HG02852 (cell line): ENCODE data around the gene MDH1.
"Not testable (repeated sequence)": the region's sequence is repeated elsewhere in the genome, so short reads cannot be mapped to it uniquely, and the experiment has no call there.

Source experiments
- ATAC-seq: cut with Tn5 transposase; IDR thresholded peaks from one replicate; pipeline ENCODE4 v1.9.1; 2021; ENCODE audit warnings: mild to moderate bottlenecking, moderate library complexity; ENCODE audit not compliant: unreplicated experiment

The MDH1 gene

GRCh38 chr2:63588385-63589147 lies at the start of gene MDH1, which contains the start of gene WDPCP:
Gene MDH1 (plus strand): TSS chr2:63588963. CDS start chr2:63589044, 81 bp downstream.
Gene WDPCP (minus strand): TSS chr2:63588477. CDS start chr2:63588271, 206 bp downstream.
- ATAC-seq, result peak; percentile 83

- ATAC-seq, result no peak
Measured at GRCh38 chr2:63539416-63540162, 49.2 kb upstream of the MDH1 start.

GRCh38 chr2:63544017-63544627 lies 44.6 kb upstream of the MDH1 start:
- no peak for ATAC-seq

DNA sequence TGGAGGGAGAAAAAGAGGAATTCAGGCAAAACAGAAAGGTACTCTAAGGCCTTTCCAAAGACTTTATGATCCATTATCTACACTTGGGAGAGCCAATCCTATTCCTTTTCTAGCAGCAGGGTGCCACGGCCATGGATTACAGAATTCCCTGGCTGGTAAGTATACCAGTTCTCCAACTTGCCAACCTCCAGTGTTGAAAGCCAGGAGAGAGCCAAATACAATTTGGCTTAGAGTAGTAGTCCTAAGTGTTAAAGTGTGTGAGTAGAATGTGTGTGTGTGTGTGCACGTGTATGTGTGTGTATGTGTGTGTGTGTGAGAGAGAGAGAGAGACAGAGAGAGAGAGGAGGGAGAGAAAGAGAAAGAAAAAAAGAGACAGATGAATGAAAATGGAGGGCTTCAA lies 43.7 kb upstream of the MDH1 start:
- no peak for ATAC-seq

DNA sequence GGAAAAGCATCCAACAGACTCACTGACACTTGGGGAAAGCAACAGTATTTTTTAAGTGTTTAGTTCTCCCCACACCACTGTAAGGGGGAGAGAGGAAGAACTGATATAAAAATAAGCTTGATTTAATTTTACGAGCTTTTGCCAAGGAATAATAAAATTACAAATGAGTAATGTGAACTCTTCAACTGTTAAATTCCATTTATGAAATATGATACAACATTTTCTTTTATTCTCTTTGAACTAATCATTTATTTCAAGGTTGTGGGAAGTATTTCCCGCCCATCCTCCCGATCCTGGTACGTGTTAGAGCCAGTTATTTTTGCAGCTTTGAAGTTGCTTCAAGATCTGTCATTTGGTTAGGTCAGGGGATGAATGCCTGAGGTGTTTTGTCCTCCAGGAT lies 35.7 kb upstream of the MDH1 start:
- no peak for ATAC-seq

DNA sequence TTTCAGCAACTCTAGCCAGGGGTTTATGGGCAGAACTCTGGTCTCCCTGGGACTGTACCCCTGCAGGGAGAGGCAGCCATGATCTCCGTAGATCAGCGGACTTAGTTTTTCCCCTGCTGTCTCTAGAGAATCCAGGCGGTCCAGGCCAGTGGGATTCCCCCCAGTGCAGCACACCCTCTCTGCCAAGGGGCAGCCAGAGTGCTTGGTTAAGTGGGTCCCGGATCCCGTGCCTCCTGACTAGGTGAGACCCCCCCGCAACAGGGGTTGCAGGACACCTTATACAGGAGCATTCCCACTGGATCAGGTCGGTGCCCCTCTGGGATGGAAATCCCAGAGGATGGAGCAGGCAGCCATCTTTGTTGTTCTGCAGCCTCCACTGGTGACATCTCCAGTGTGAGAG lies 33.5 kb upstream of the MDH1 start:
- ATAC-seq, result no peak

GRCh38 chr2:63555931-63556330 lies 32.8 kb upstream of the MDH1 start:
- no peak for ATAC-seq

GRCh38 chr2:63557819-63558218 lies 30.9 kb upstream of the MDH1 start:
- ATAC-seq, result not testable (repeated sequence)

- ATAC-seq, result not testable (repeated sequence)
Measured at GRCh38 chr2:63558922-63559321, 29.8 kb upstream of the MDH1 start.

GRCh38 chr2:63562751-63563150 lies 26.0 kb upstream of the MDH1 start:
- no peak for ATAC-seq

DNA sequence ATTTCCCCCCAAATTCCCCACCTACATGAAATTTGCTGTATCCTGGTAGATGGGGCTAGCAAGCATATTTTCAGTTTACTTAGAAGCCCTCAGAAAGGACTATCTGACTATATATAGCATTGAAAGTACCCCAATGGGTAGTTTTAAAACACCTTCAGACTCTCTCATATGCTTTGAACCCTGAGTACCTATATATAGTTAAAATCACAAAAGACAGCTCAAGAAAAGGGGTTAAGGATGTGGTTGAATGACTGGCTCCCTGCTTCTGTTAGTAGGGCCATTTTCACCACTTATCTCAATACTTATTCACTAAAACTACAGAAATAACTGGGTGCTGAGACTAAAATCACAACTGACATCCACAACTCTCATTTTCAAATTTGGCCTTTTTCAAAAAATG lies 19.0 kb upstream of the MDH1 start:
- ATAC-seq, result peak; percentile 95

DNA sequence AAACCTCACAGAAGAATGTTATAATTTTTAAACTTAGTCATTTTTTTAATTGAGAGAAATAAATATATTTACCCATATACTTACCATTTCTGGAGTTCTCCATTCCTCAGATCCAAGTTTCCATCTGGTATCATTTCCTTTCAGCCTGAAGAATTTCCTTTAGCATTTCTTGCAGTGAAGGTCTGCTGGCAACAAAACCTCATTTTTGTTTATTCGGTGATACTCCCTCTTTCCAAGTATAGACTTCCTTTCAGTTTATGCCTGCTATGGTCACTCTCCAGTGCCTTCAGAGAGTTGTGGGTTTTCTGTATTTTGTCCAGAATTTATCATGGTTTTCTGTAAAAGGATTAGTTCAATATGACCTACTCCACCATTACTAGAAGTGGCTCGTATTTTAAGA lies 17.5 kb upstream of the MDH1 start:
- ATAC-seq, result no peak

DNA sequence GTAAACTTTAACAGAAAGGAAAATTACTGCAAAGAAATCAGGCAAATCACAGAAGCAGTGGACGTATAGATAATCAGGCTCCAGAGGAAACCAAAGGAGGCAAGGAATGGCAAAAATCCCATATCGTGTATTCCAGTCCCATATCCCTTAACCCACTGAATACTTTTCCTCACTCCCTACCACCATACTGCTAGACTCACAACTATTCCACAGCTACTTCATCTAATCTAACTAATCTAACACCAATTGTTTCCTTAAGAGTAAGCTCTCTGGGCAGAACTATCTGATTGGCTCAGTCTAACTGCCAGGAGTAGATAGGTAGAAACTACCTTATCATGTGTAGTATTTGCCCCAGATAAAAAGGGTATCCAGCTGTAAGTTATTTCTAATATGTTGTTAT lies 16.8 kb upstream of the MDH1 start:
- no peak for ATAC-seq

DNA sequence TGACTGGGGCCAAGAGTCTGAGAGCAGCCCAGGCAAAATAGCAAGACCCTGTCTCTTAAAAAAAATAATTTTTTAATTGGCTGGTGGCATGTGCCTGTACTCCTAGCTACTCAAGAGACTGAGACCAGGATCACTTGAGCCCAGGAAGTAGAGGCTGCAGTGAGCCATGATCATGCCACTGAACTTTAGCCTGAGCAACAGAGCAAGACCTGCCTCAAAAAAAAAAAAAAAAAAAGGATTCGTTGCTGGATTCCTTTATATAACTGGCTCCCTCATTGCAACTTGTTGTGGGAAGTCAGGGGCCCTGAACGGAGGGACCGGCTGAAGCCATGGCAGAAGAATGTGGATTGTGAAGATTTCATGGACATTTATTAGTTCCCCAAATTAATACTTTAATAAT lies 15.7 kb upstream of the MDH1 start:
- not testable (repeated sequence) for ATAC-seq

DNA sequence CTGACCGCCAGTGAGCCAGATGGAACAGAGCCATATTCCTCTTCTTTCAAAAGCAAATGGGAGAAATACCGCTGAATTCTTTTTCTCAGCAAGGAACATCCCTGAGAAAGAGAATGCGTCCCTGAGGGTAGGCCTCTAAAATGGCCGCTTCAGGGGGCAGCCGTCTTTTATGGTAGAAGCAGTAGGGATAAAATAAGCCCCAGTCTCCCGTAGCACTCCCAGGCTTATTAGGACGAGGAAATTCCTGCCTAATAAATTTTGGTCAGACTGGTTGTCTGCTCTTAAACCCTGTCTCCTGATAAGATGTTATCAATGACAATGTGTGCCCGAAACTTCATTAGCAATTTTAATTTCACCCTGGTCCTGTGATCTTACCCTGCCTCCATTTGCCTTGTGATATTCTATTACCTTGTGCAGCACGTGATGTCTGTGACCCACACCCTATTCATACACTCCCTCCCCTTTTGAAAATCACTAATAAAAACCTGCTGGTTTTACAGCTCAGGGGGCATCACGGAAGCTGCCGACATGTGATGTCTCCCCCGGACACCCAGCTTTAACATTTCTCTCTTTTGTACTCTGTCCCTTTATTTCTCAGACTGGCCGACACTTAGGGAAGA lies 14.9 kb upstream of the MDH1 start:
- ATAC-seq, result not testable (repeated sequence)

- ATAC-seq, result no peak
Measured at GRCh38 chr2:63576546-63576945, 12.2 kb upstream of the MDH1 start.

DNA sequence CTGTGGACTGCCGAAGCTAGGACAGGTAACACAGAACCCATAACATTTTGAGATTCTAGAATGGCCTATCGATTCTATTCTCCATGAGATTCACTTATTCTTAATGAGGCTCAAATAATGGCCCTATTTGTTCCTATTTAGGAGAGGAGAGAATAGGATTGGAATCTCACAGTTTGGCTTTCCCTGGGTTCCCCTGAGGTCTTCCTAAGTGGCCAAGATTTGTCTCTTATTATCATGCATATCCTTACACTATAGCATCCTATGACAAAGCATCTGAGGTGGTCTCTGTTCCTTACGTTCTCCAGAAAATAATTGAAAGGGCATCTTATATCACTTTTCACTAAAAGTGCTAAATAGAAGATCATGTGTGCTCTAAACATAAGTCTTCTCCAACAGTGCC lies 10.0 kb upstream of the MDH1 start:
- ATAC-seq, result no peak

DNA sequence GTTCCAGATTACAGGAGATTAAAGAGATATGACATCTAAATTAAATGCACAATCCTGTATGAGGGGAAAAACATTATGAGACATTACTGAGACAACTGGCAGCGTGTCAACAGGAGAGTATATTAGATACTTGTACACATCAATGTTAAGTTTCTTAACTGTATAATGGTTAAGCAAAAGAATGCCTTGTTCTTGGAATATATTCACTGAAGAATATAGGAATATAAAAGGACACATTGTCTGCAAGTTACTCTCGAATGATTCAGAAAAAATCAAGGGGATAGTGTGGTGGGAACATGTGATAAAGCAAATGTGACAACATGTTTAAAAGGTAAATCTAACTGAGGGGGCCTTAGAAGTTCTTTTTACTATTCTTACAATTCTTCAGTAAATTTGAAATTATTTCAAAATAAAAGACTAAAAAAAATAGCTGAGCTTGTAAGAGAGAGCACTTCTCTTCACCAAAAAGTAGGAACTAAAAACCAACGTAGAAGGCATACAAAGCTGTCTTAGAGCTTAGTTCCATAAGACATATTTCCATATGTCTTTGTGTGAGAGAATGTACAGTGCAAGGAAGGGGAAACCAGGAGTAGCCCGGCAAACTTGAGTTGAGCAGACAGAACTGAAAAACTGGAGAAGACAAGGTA lies 8.0 kb upstream of the MDH1 start:
- no peak for ATAC-seq

- ATAC-seq, result no peak
Measured at GRCh38 chr2:63581298-63581961, 7.3 kb upstream of the MDH1 start.

DNA sequence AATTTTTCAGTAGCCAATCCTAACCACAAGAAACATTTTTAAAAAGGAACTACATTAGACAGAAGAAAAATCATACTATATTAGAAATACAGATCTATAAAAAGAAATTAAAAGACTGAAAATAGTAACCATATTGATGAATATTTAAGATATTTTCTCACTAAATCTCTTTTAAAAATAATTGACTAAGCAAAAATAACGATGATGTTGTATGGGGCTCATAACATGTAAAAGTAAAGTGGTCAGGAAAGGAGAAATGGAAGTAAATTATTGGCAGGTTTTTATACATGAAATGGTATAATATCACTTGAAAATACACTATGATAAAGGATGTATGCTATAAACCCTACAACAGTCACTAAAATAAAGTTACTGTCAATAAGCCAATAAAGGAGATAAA lies 5.9 kb upstream of the MDH1 start:
- ATAC-seq, result no peak
